Panc1 (cell line): ENCODE data around the gene NEUROD4. TPM values are rescaled to one million over a fixed set of nuclear protein-coding genes. Genes with fewer than 3 reads are reported as not detected.

Experiments
- ATAC-seq: fragments of 200-7000 bp; cut with Tn5 transposase; 2 replicates; pipeline ENCODE4 v1.9.1; 2020; ENCODE audit warnings: mild to moderate bottlenecking, moderate library complexity
- BruUV-seq: library from RNA; stranded (reverse); fragments of 400-500 nt; replicated peaks from 2 replicates; lab custom pipeline; 2021; lab: Mats Ljungman, UMichigan
- CTCF ChIA-PET: fragments of 300-600 bp; sonication (Branson Sonifier 250); formaldehyde crosslinking; loops from one replicate; lab custom pipeline; 2022; ENCODE audit warnings: antibody characterized with exemption; lab: Charles Lee
- POLR2A ChIA-PET: fragments of 300-600 bp; sonication (Branson Sonifier 250); formaldehyde crosslinking; loops from one replicate; lab custom pipeline; 2022; ENCODE audit warnings: antibody characterized with exemption; lab: Charles Lee
- DNase-seq: peaks from one replicate; pipeline ENCODE4 v3.0.0-alpha.2; 2010; ENCODE audit warnings: low read depth, low spot score
- H3K27ac ChIP-seq: 2 replicates; pipeline ENCODE4 v1.5.1; 2011; ENCODE audit warnings: mild to moderate bottlenecking, low read length, inconsistent platforms
- H3K27me3 ChIP-seq: fragments of 200-500 bp; sonication (Bioruptor generic); 2 replicates; pipeline ENCODE4 v1.6.0; 2014; ENCODE audit warnings: low read length, inconsistent platforms; ENCODE audit not compliant: control insufficient read depth, insufficient read depth
- H3K36me3 ChIP-seq: fragments of 200-500 bp; sonication (Bioruptor generic); 2 replicates; pipeline ENCODE4 v1.5.1; 2014; ENCODE audit warnings: inconsistent platforms, mild to moderate bottlenecking, low read length, moderate library complexity; ENCODE audit not compliant: control insufficient read depth, insufficient read depth
- H3K4me1 ChIP-seq: 2 replicates; pipeline ENCODE4 v1.5.1; 2011; ENCODE audit warnings: inconsistent platforms, mild to moderate bottlenecking, low read length, moderate library complexity; ENCODE audit not compliant: control insufficient read depth, insufficient read depth
- H3K4me3 ChIP-seq, 2 experiments: 2 replicates each; pipeline ENCODE4 v1.5.1; 2011 to 2012; ENCODE audit warnings: low read depth in 2 of 2, low read length in 2 of 2, mild to moderate bottlenecking in 2 of 2, inconsistent platforms in 1 of 2, moderate library complexity in 1 of 2
- H3K9me3 ChIP-seq: fragments of 200-500 bp; sonication (Bioruptor generic); 2 replicates; pipeline ENCODE4 v1.5.1; 2014; ENCODE audit warnings: low read depth, mild to moderate bottlenecking, inconsistent platforms, low read length, moderate library complexity; ENCODE audit not compliant: control insufficient read depth, insufficient read depth
- POLR2AphosphoS5 ChIP-seq: IDR thresholded peaks from 2 replicates; pipeline ENCODE4 v1.6.1; 2012; ENCODE audit warnings: mild to moderate bottlenecking, low read depth, low read length, moderate library complexity
- REST ChIP-seq, 2 experiments: IDR thresholded peaks; 2 replicates each; pipeline ENCODE4 v1.6.1; 2011 to 2012; ENCODE audit warnings: low read depth in 2 of 2, control low read depth in 1 of 2, low read length in 1 of 2, mild to moderate bottlenecking in 1 of 2, moderate library complexity in 1 of 2; ENCODE audit not compliant: insufficient read depth in 1 of 2
- SIN3A ChIP-seq: IDR thresholded peaks from 2 replicates; pipeline ENCODE4 v1.6.1; 2012; ENCODE audit warnings: low read depth, mild to moderate bottlenecking, low read length, moderate library complexity, borderline replicate concordance; ENCODE audit not compliant: insufficient read depth
- TCF7L2 ChIP-seq: IDR thresholded peaks from 2 replicates; pipeline ENCODE4 v1.6.1; 2011; ENCODE audit warnings: mild to moderate bottlenecking, low read depth, low read length, inconsistent platforms
- in situ Hi-C: cut with HindIII; loops from 2 replicates; pipeline ENCODE4 v1.10.0; 2016; ENCODE audit warnings: low sequenced_read_pairs, low pct_unique_long_range_greater_than_20kb
- intact Hi-C: fragments of 100-400 bp; cut with micrococcal nuclease; formaldehyde crosslinking; loops from one replicate; pipeline ENCODE4 v1.10.0; 2022; ENCODE audit not compliant: unreplicated experiment
- total RNA-seq: library from RNA; stranded (reverse); gene quantifications from one replicate; pipeline ENCODE4 v1.2.1, GENCODE V29; 2021; ENCODE audit not compliant: unreplicated experiment
- TF ChIP-seq, protein P1 (sequence below): fragments of 450-650 bp; IDR thresholded peaks from 2 replicates; pipeline ENCODE4 v1.5.1; 2017; ENCODE audit warnings: mild to moderate bottlenecking

NEUROD4 gene
- total RNA-seq, 1 experiment from 2014 or later: not detected

DNA sequence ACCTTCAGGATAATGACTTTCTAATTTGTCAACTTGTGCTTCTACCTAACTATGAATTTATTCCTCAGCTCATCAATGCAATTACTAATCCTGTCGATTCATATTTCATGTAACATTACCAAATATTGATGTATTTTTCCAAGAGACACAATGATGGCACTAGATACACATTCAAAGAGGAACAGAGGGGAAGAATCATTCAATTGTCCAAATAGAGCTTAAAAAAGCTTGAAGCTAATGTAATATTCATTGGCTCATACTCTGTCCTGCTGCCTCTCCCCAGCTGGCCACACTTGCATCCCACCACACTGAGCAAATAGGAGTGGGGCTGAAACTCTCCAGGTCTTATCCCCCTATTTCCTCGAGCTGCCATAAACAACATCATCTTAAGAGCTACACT, 44.5 kb upstream of the NEUROD4 start:
- no peaks in the 10 kb centered on the region for H3K36me3 ChIP-seq
- H3K4me1 ChIP-seq: no peaks in the 10 kb centered on the region
- H3K27me3 ChIP-seq: peaks cover 22% of the 10 kb centered on the region
- DNase-seq (no peak), ATAC-seq (no peak)
- ChIA-PET POLR2A (no interaction called here), CTCF (no interaction called here)
- no TSS peak for BruUV-seq
- no peak overlapping the region for H3K4me3 ChIP-seq
- intact Hi-C loops (no loop called here), in situ Hi-C loops (no loop called here)
- no peak overlapping the region for H3K27ac ChIP-seq
- H3K9me3 ChIP-seq: no peaks in the 10 kb centered on the region
- TF ChIP-seq REST (IDR thresholded peaks at IDR 0.05; ENCODE audit: insufficient read depth in 1 of 2, low read depth in 2 of 2, low read length in 1 of 2) (no peak), TCF7L2 (no peak), SIN3A (no peak), POLR2AphosphoS5 (no peak)
- TF ChIP-seq, protein P1, sequence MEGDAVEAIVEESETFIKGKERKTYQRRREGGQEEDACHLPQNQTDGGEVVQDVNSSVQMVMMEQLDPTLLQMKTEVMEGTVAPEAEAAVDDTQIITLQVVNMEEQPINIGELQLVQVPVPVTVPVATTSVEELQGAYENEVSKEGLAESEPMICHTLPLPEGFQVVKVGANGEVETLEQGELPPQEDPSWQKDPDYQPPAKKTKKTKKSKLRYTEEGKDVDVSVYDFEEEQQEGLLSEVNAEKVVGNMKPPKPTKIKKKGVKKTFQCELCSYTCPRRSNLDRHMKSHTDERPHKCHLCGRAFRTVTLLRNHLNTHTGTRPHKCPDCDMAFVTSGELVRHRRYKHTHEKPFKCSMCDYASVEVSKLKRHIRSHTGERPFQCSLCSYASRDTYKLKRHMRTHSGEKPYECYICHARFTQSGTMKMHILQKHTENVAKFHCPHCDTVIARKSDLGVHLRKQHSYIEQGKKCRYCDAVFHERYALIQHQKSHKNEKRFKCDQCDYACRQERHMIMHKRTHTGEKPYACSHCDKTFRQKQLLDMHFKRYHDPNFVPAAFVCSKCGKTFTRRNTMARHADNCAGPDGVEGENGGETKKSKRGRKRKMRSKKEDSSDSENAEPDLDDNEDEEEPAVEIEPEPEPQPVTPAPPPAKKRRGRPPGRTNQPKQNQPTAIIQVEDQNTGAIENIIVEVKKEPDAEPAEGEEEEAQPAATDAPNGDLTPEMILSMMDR: no peak

DNA sequence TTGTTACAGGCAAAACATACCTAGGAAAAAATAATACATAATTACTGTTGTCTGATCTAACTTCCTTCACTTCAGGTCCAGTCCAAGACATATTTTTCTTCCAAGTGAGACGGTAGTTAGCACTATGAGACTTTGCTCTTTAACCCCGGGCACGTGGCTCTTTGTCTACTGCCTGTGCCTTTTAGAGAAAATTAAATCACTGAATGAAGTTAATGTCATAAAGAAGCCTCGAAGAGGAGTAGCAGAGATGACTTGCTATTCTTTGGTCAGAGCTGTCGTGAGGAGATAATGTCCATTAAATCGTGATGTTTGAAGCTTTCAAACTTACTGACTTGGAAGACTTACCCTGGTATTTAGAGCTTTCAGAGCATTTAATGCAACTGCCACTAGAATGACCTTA, 43.9 kb upstream of the NEUROD4 start:
- ATAC-seq: no peak
- POLR2A ChIA-PET: no interaction called here
- peaks cover 22% of the 10 kb centered on the region for H3K27me3 ChIP-seq
- H3K4me1 ChIP-seq: no peaks in the 10 kb centered on the region
- no peak for DNase-seq
- no peaks in the 10 kb centered on the region for H3K9me3 ChIP-seq
- no peak overlapping the region for H3K27ac ChIP-seq
- CTCF ChIA-PET: no interaction called here
- in situ Hi-C loops: no loop called here
- TF ChIP-seq TCF7L2: no peak
- TF ChIP-seq, protein P1: no peak
- TF ChIP-seq POLR2AphosphoS5: no peak
- TF ChIP-seq REST (IDR thresholded peaks at IDR 0.05; ENCODE audit: insufficient read depth in 1 of 2, low read depth in 2 of 2, low read length in 1 of 2): no peak
- TF ChIP-seq SIN3A: no peak
- H3K4me3 ChIP-seq: no peak overlapping the region
- no peaks in the 10 kb centered on the region for H3K36me3 ChIP-seq
- BruUV-seq: no TSS peak
- intact Hi-C loops: no loop called here
